Thyroid gland (tissue), 4 donors: ENCODE results near the gene NMRK2. TPM values are rescaled to one million over a fixed set of nuclear protein-coding genes. Genes with fewer than 3 reads are reported as not detected.

Source experiments
- DNase-seq, 2 donors: peaks; one replicate each; pipeline ENCODE4 v3.0.0-alpha.2; 2019
- H3K27ac ChIP-seq, 3 donors: fragments of 200-600 bp; sonication (generic); 1 replicate in 2 of 3; 2 replicates in 1 of 3; pipeline ENCODE4 v1.5.1; 2016 to 2019; ENCODE audit warnings: mild to moderate bottlenecking in 1 of 3, moderate library complexity in 1 of 3
- H3K27me3 ChIP-seq: fragments of 200-600 bp; sonication (generic); one replicate; pipeline ENCODE4 v1.5.1; 2019
- H3K36me3 ChIP-seq, 2 donors: fragments of 200-600 bp; sonication (generic); one replicate each; pipeline ENCODE4 v1.5.1; 2016 to 2019
- H3K4me1 ChIP-seq, 2 donors: fragments of 200-600 bp; sonication (generic); one replicate each; pipeline ENCODE4 v1.5.1; 2017 to 2019
- H3K4me3 ChIP-seq, 3 donors: fragments of 200-600 bp; sonication (generic); replicated peaks in 1 of 3; 1 replicate in 2 of 3; 2 replicates in 1 of 3; pipeline ENCODE4 v1.5.1; 2016; ENCODE audit warnings: mild to moderate bottlenecking in 1 of 3
- H3K9me3 ChIP-seq: fragments of 200-600 bp; sonication (generic); one replicate; pipeline ENCODE4 v1.5.1; 2017
- POLR2A ChIP-seq, 2 donors: fragments of 450-650 bp; IDR thresholded peaks; one replicate each; pipeline ENCODE4 v1.6.1; 2017; ENCODE audit warnings: antibody characterized with exemption in 2 of 2, mild to moderate bottlenecking in 2 of 2, moderate library complexity in 1 of 2
- WGBS, 2 donors: methylation state at CpG; one replicate each; pipeline ENCODE4 v1.1.5; 2017; 5-methylcytosine and 5-hydroxymethylcytosine counted together
- intact Hi-C: fragments of 100-400 bp; cut with DNase I; formaldehyde crosslinking; loops from one replicate; pipeline ENCODE4 v1.15.1; 2023
- total RNA-seq, 4 donors: library from RNA; depleted of rRNA; stranded (reverse); fragments of >200 nt; gene quantifications; one replicate each; pipeline ENCODE4 v1.2.3, GENCODE V29; 2016
- TF ChIP-seq, protein P1 (sequence below), 6 experiments: fragments of 200-600 bp in 3 of 6; fragments of 450-650 bp in 3 of 6; sonication (generic) in 3 of 6; IDR thresholded peaks; one replicate each; pipeline ENCODE4 v1.5.1; 2016 to 2019; ENCODE audit warnings: antibody characterized with exemption in 6 of 6, mild to moderate bottlenecking in 2 of 6, inconsistent platforms in 1 of 6, moderate library complexity in 1 of 6

The NMRK2 gene
- total RNA-seq, 4 donors from 2014 or later = not detected

DNA sequence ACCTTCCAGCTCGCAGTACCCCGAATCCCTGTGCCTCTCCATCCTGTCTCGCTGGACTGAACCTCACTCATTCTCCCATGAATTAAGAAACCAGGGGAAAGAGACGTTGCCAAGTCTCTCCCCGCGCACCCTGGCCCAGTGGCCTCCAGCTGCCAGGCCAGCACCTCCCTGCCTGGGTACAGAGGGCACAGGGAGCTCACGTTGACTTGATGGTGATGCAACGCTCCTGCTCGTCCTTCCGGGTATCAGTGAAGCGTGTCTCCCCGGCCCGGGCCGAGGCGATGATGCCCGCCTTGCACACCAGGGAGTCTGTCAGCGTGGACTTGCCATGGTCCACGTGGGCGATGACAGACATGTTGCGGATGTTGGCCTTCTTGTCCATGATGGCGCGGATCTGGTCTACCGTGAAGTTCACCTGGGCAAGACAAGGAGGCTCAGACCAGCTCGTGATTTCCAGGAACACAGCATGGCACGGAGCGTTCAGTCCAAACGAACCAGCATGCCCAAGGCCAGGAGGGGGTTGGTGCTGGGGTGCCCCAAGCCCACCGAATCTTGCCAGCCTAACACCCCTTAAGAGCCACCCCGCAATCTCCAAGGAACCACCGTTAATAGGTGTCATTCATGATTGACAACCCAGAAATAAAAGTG, 51.2 kb downstream of the NMRK2 start:
- WGBS, 2 donors = 34 to 47% methylated on average over 10 to 24 of the region's 30 CpGs
- Histone ChIP-seq H3K4me3 (peak overlapping the region; percentile 74 to 100 (median 85)), H3K27ac (peak overlapping the region in 2 of 3 donors; percentile 98 to 99), H3K36me3 (peaks cover 50 to 51% of the 10 kb centered on the region in 2 donors), H3K4me1 (peaks cover 24 to 40% of the 10 kb centered on the region in 2 donors), H3K27me3 (no peaks in the 10 kb centered on the region), H3K9me3 (no peaks in the 10 kb centered on the region)
- intact Hi-C loops = loop anchor here (10.0 kb wide), 1 partner anchor 201 kb away; the partner anchor contains the start of genes ANKRD24 and SIRT6
- TF ChIP-seq, protein P1, sequence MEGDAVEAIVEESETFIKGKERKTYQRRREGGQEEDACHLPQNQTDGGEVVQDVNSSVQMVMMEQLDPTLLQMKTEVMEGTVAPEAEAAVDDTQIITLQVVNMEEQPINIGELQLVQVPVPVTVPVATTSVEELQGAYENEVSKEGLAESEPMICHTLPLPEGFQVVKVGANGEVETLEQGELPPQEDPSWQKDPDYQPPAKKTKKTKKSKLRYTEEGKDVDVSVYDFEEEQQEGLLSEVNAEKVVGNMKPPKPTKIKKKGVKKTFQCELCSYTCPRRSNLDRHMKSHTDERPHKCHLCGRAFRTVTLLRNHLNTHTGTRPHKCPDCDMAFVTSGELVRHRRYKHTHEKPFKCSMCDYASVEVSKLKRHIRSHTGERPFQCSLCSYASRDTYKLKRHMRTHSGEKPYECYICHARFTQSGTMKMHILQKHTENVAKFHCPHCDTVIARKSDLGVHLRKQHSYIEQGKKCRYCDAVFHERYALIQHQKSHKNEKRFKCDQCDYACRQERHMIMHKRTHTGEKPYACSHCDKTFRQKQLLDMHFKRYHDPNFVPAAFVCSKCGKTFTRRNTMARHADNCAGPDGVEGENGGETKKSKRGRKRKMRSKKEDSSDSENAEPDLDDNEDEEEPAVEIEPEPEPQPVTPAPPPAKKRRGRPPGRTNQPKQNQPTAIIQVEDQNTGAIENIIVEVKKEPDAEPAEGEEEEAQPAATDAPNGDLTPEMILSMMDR (IDR thresholded peaks at IDR 0.05) = no peak
- TF ChIP-seq POLR2A (IDR thresholded peaks at IDR 0.05) = no peak
- peak; percentile 37 to 39 for DNase-seq

GRCh38 chr19:3984584-3984907, 51.7 kb downstream of the NMRK2 start:
- no peak for DNase-seq
- Histone ChIP-seq H3K9me3 (no peaks in the 10 kb centered on the region), H3K27ac (peak overlapping the region; percentile 98 to 99 (median 98)), H3K27me3 (no peaks in the 10 kb centered on the region), H3K4me3 (peak overlapping the region; percentile 74 to 100 (median 85)), H3K4me1 (peaks cover 24 to 40% of the 10 kb centered on the region in 2 donors), H3K36me3 (peaks cover 46 to 47% of the 10 kb centered on the region in 2 donors)
- WGBS, 2 donors = 0 to 4% methylated on average over 9 of the region's 10 CpGs
- intact Hi-C loops = loop anchor here (10.0 kb wide), 1 partner anchor 200 kb away; the partner anchor contains the start of genes ANKRD24 and SIRT6
- no peak for TF ChIP-seq POLR2A (IDR thresholded peaks at IDR 0.05)
- TF ChIP-seq, protein P1 (IDR thresholded peaks at IDR 0.05) = no peak

DNA sequence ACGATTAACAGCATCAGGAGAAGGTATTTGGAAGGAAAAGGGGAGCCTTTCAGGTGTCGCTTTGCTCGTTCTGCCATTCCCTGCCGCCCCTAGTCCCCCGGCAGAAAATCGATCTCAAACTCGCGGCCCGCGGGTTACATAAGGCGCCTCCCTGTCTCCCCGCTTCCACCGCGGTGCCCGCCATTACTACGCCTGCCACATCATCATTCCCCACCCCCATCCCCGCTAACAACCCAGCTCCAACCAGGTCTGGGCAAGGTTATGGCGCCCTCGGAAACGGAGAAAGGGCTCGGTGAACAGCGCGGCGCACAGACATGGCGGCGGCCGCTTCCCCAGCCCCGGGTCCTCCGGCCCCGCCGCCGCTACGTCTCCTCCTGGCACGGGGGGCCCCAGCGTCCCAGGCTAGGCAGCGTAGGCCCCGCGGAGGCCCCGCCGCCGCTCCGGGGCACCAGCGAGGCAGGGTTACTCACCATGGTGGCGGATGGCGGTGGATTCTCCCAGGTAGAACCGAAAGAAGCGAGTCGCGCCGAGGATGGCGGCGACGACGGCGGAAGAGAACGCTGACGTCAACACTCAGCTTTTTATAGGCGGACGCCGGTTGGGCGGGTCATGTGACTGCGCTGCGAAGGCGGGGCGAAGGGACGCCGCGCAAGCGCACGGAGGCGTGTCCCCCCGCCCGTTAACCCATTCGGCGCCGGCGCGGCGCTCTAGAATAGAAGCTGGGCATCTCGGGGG, 52.2 kb downstream of the NMRK2 start, which contains the start of gene EEF2:
TSS of gene EEF2 (minus strand) at position 556 of the 735 bp plus-strand sequence. CDS start at position 473, 83 bp downstream.
- Histone ChIP-seq H3K27me3 (no peaks in the 10 kb centered on the region), H3K27ac (peak within 1 kb of the TSS; percentile 98 to 99 (median 98)), H3K4me3 (peak within 1 kb of the TSS; percentile 74 to 100 (median 85)), H3K9me3 (no peaks in the 10 kb centered on the region), H3K36me3 (peaks cover 40 to 41% of the 10 kb centered on the region in 2 donors), H3K4me1 (peaks cover 24 to 40% of the 10 kb centered on the region in 2 donors)
- intact Hi-C loops = loop anchor here (10.0 kb wide), 1 partner anchor 200 kb away; the partner anchor contains the start of genes ANKRD24 and SIRT6
- peak; percentile 98 to 100 for TF ChIP-seq POLR2A (IDR thresholded peaks at IDR 0.05)
- TF ChIP-seq, protein P1 (IDR thresholded peaks at IDR 0.05) = peak in 1 of 6 experiments; percentile 27
- WGBS, 2 donors = 0% methylated on average over 23 to 66 of the region's 80 CpGs
- peak; percentile 82 to 86 for DNase-seq

GRCh38 chr19:3985643-3986259, 52.9 kb downstream of the NMRK2 start:
- 3 to 4% methylated on average over 19 of the region's 19 CpGs for WGBS, 2 donors
- TF ChIP-seq POLR2A (IDR thresholded peaks at IDR 0.05) = no peak
- TF ChIP-seq, protein P1 (IDR thresholded peaks at IDR 0.05) = no peak
- intact Hi-C loops = loop anchor here (10.0 kb wide), 1 partner anchor 199 kb away; the partner anchor contains the start of genes ANKRD24 and SIRT6
- H3K4me3 ChIP-seq = peak overlapping the region in 1 of 3 donors; percentile 74
- no peaks in the 10 kb centered on the region for H3K27me3 ChIP-seq
- peak overlapping the region; percentile 67 to 99 (median 98) for H3K27ac ChIP-seq
- no peaks in the 10 kb centered on the region for H3K9me3 ChIP-seq
- H3K4me1 ChIP-seq = peaks cover 24 to 40% of the 10 kb centered on the region in 2 donors
- peaks cover 34 to 35% of the 10 kb centered on the region in 2 donors for H3K36me3 ChIP-seq
- DNase-seq = no peak
